OCI-LY3 (cell line): ENCODE data around the gene BCL7C.

Experiments
- CTCF ChIP-seq: fragments of 200-600, 300-600 bp; sonication (generic); IDR thresholded peaks from 2 replicates; pipeline ENCODE4 v1.5.1; 2014; ENCODE audit warnings: antibody characterized with exemption, low read length, low read depth
- EZH2phosphoT487 ChIP-seq: fragments of 200-600 bp; shearing (Covaris generic); IDR thresholded peaks from 2 replicates; pipeline ENCODE4 v1.6.1; 2018; ENCODE audit warnings: antibody characterized with exemption, mixed run types, low read depth

DNA sequence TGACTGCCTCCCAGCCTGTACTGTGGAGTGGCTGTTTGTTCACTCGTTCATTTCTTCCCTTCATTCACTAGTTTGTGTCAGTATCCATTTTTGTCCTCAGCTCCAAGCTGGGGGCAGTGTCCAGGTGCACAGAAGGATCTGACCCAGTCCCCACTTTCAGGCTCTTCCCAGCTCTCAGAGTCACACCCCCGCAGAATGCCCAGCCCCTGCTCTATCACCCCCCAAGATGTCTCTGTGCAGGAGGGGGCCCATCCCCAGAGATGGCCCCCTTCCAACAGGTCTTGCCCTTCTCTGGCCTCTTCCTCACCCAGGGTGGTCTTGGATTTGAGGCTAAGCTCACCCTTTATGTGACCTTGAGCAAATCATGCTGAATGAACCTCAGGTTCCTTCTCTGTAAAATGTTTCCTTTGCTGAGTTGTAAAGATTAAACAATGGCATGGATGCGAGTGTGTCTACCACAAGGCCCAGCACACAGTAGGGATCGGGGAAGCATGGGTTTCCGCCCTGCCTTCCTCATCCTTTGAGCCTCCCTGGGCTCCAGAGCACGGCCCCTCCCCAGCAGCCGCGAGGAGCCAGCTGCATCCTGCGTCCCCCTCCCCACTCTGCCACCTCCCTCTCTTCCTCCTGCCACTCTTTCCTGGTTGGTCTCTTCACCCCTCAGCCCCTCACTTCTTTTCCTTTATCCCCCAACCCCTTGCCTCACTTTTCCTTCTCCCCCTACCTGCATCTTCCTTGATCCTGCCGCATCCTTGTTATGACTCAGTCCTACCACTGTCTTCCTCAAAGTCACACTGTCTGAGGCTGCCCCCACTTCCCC is 32.3 kb upstream of the BCL7C start:
- TF ChIP-seq CTCF (no peak), EZH2phosphoT487 (no peak)
